Mucosa of descending colon (tissue), 3 donors: ENCODE data around the gene AGMAT. TPM values are rescaled to one million over a fixed set of nuclear protein-coding genes. Genes with fewer than 3 reads are reported as not detected.

Experiments
- ATAC-seq: fragments of 200-7000 bp; cut with Tn5 transposase; one replicate; pipeline ENCODE4 v1.9.1; 2020; ENCODE audit warnings: mild to moderate bottlenecking, moderate library complexity
- DNase-seq, 3 donors: peaks; one replicate each; pipeline ENCODE4 v3.0.0-alpha.2; 2020
- H3K36me3 ChIP-seq: fragments of 200-600 bp; one replicate; pipeline ENCODE4 v1.8.0; 2021; ENCODE audit warnings: low read depth, mild to moderate bottlenecking
- H3K4me1 ChIP-seq: fragments of 200-600 bp; one replicate; pipeline ENCODE4 v1.8.0; 2021; ENCODE audit warnings: low read depth, mild to moderate bottlenecking
- H3K4me3 ChIP-seq: fragments of 200-600 bp; one replicate; pipeline ENCODE4 v1.8.0; 2021; ENCODE audit warnings: mild to moderate bottlenecking
- H3K9me3 ChIP-seq: fragments of 200-600 bp; one replicate; pipeline ENCODE4 v1.8.0; 2021; ENCODE audit warnings: mild to moderate bottlenecking
- intact Hi-C, 2 donors: fragments of 100-400 bp; cut with DNase I in 1 of 2; cut with micrococcal nuclease in 1 of 2; formaldehyde crosslinking; loops; one replicate each; pipeline versions ENCODE4 v1.11.0 to v1.11.1; 2022; cut with DNase I, micrococcal nuclease
- total RNA-seq, 3 donors: library from RNA; stranded (reverse); fragmentation: NEBNext Ultra II Directional in 2 of 3; extraction: Animal tissue kit (Norgen Biotek cat#: 25700) in 2 of 3; gene quantifications; one replicate each; pipeline versions ENCODE4 v1.2.1 to v1.2.4, GENCODE V29; 2021 to 2023
- TF ChIP-seq, protein P1 (sequence below): fragments of 200-600 bp; IDR thresholded peaks from one replicate; pipeline ENCODE4 v1.8.0; 2022; ENCODE audit warnings: antibody characterized with exemption, mild to moderate bottlenecking
- donor health status: DM: no; HTN: no; CAD: no; lungs with moderate emphysema.
- donor health status: DM: no; HTN: no; CAD: no.
- donor health status: DM: no; HTN: yes; CAD: no.

AGMAT gene
- total RNA-seq, 3 donors from 2014 or later: 8.4 to 21.4 (median 20.7) TPM

- ATAC-seq: no peak
- intact Hi-C loops: no loop called here
- Histone ChIP-seq H3K4me3 (no peak overlapping the region), H3K4me1 (peaks cover 22% of the 10 kb centered on the region), H3K36me3 (no peaks in the 10 kb centered on the region), H3K9me3 (no peaks in the 10 kb centered on the region)
- no peak for DNase-seq
- TF ChIP-seq, protein P1, sequence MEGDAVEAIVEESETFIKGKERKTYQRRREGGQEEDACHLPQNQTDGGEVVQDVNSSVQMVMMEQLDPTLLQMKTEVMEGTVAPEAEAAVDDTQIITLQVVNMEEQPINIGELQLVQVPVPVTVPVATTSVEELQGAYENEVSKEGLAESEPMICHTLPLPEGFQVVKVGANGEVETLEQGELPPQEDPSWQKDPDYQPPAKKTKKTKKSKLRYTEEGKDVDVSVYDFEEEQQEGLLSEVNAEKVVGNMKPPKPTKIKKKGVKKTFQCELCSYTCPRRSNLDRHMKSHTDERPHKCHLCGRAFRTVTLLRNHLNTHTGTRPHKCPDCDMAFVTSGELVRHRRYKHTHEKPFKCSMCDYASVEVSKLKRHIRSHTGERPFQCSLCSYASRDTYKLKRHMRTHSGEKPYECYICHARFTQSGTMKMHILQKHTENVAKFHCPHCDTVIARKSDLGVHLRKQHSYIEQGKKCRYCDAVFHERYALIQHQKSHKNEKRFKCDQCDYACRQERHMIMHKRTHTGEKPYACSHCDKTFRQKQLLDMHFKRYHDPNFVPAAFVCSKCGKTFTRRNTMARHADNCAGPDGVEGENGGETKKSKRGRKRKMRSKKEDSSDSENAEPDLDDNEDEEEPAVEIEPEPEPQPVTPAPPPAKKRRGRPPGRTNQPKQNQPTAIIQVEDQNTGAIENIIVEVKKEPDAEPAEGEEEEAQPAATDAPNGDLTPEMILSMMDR: no peak
Observed at GRCh38 chr1:15625056-15625917, 40.4 kb upstream of the AGMAT start.

- no peaks in the 10 kb centered on the region for H3K9me3 ChIP-seq
- H3K4me1 ChIP-seq: peaks cover 33% of the 10 kb centered on the region
- ATAC-seq (no peak), DNase-seq (no peak)
- intact Hi-C loops: no loop called here
- no peaks in the 10 kb centered on the region for H3K36me3 ChIP-seq
- H3K4me3 ChIP-seq: no peak overlapping the region
- TF ChIP-seq, protein P1: no peak
Observed at GRCh38 chr1:15624133-15624714, 39.4 kb upstream of the AGMAT start.

- intact Hi-C loops: no loop called here
- Histone ChIP-seq H3K36me3 (no peaks in the 10 kb centered on the region), H3K4me3 (no peak overlapping the region), H3K9me3 (no peaks in the 10 kb centered on the region), H3K4me1 (peaks cover 41% of the 10 kb centered on the region)
- DNase-seq (no peak), ATAC-seq (no peak)
- TF ChIP-seq, protein P1: no peak
Observed at GRCh38 chr1:15623435-15623834, 38.6 kb upstream of the AGMAT start.

DNA sequence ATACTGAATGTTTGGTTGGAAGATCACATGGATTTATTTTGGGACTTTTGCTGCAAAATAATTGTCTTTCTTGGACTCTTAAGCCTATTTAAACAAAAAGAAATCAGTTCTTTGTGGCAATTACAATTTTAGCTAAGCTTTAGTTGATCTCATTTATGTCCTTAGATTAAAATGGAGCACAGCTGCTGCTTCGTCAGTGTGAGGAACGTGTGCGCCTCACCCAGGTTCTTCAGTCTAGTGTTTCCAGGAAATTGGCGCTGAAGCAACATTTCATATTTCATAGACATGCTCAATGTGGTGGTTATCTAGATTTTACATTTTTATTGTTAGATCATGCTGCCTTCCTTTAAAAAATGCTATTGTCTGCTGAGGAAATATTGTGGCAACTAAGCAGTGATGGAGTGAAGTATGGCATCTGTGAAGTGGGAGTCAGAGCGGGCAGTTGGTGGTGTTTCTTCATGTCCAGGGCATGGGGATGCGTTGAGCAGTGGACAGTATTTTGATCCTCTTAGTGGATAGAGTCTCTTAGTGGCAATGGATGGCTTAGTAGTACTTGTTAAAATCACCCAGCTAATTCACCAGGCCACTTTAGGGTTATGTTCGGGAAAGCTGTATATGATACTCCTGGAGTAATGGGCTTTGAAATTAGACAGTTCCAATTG lies 38.0 kb upstream of the AGMAT start:
- Histone ChIP-seq H3K36me3 (no peaks in the 10 kb centered on the region), H3K9me3 (no peaks in the 10 kb centered on the region), H3K4me3 (no peak overlapping the region), H3K4me1 (peaks cover 42% of the 10 kb centered on the region)
- TF ChIP-seq, protein P1: no peak
- DNase-seq: no peak
- intact Hi-C loops: no loop called here
- ATAC-seq: no peak

- no peak for ATAC-seq
- intact Hi-C loops: no loop called here
- no peak overlapping the region for H3K4me3 ChIP-seq
- DNase-seq: no peak
- H3K9me3 ChIP-seq: no peaks in the 10 kb centered on the region
- H3K36me3 ChIP-seq: no peaks in the 10 kb centered on the region
- H3K4me1 ChIP-seq: peaks cover 42% of the 10 kb centered on the region
- TF ChIP-seq, protein P1: no peak
Observed at GRCh38 chr1:15621975-15622374, 37.1 kb upstream of the AGMAT start.
